ENCODE results near the gene BANP.

Gene BANP

GRCh38 chr16:88002211-88002610 is 51.0 kb downstream of the BANP start:
- TF ChIP-seq CTCF (IDR thresholded peaks at IDR 0.05; ENCODE audit: borderline replicate concordance, extremely low read depth, low read length, poor library complexity, severe bottlenecking) (no peak), EZH2 (IDR thresholded peaks at IDR 0.05; ENCODE audit: borderline replicate concordance, low read depth, low read length, severe bottlenecking) (no peak)
- Histone ChIP-seq H3K36me3 (ENCODE audit: insufficient read depth, low read length) (peaks cover 61% of the 10 kb centered on the region), H3K9me3 (ENCODE audit: insufficient read depth, low read length, severe bottlenecking) (no peaks in the 10 kb centered on the region), H3K4me3 (ENCODE audit: low read depth in 1 of 2, low read length in 2 of 2) (no peak overlapping the region), H3K4me1 (ENCODE audit: insufficient read depth, low read length) (no peaks in the 10 kb centered on the region), H3K27ac (ENCODE audit: low read length) (no peak overlapping the region), H3K4me2 (ENCODE audit: insufficient read depth, low read length) (no peak overlapping the region), H3K9ac (ENCODE audit: low read depth, low read length) (no peak overlapping the region), H3K27me3 (ENCODE audit: insufficient read depth, low read length, poor library complexity) (no peaks in the 10 kb centered on the region), H2AFZ (ENCODE audit: low read depth, low read length) (no peak overlapping the region), H4K20me1 (ENCODE audit: insufficient read depth, low read length) (peaks cover 32% of the 10 kb centered on the region), H3K79me2 (ENCODE audit: insufficient read depth, low read length) (peaks cover 32% of the 10 kb centered on the region)
- no peak for ATAC-seq (ENCODE audit: insufficient read depth, low read depth)
- no peak for DNase-seq

- Histone ChIP-seq H3K27me3 (ENCODE audit: insufficient read depth, low read length, poor library complexity) (no peaks in the 10 kb centered on the region), H3K79me2 (ENCODE audit: insufficient read depth, low read length) (peaks cover 27% of the 10 kb centered on the region), H2AFZ (ENCODE audit: low read depth, low read length) (no peak overlapping the region), H3K4me2 (ENCODE audit: insufficient read depth, low read length) (no peak overlapping the region), H3K4me1 (ENCODE audit: insufficient read depth, low read length) (no peaks in the 10 kb centered on the region), H3K9ac (ENCODE audit: low read depth, low read length) (no peak overlapping the region), H3K4me3 (ENCODE audit: low read depth in 1 of 2, low read length in 2 of 2) (no peak overlapping the region), H3K36me3 (ENCODE audit: insufficient read depth, low read length) (peaks cover 60% of the 10 kb centered on the region), H3K9me3 (ENCODE audit: insufficient read depth, low read length, severe bottlenecking) (no peaks in the 10 kb centered on the region), H4K20me1 (ENCODE audit: insufficient read depth, low read length) (peaks cover 27% of the 10 kb centered on the region), H3K27ac (ENCODE audit: low read length) (no peak overlapping the region)
- ATAC-seq (ENCODE audit: insufficient read depth, low read depth) (no peak), DNase-seq (no peak)
- TF ChIP-seq CTCF (IDR thresholded peaks at IDR 0.05; ENCODE audit: borderline replicate concordance, extremely low read depth, low read length, poor library complexity, severe bottlenecking) (no peak), EZH2 (IDR thresholded peaks at IDR 0.05; ENCODE audit: borderline replicate concordance, low read depth, low read length, severe bottlenecking) (no peak)
Measured at GRCh38 chr16:88002749-88003148, 51.5 kb downstream of the BANP start.

- ATAC-seq (ENCODE audit: insufficient read depth, low read depth) (no peak), DNase-seq (no peak)
- Histone ChIP-seq H3K9ac (ENCODE audit: low read depth, low read length) (no peak overlapping the region), H3K36me3 (ENCODE audit: insufficient read depth, low read length) (peaks cover 60% of the 10 kb centered on the region), H3K4me1 (ENCODE audit: insufficient read depth, low read length) (no peaks in the 10 kb centered on the region), H3K4me2 (ENCODE audit: insufficient read depth, low read length) (no peak overlapping the region), H4K20me1 (ENCODE audit: insufficient read depth, low read length) (peaks cover 21% of the 10 kb centered on the region; the same call in 1 of the 2 replicates), H3K27me3 (ENCODE audit: insufficient read depth, low read length, poor library complexity) (no peaks in the 10 kb centered on the region), H3K27ac (ENCODE audit: low read length) (no peak overlapping the region), H3K79me2 (ENCODE audit: insufficient read depth, low read length) (peaks cover 21% of the 10 kb centered on the region), H3K9me3 (ENCODE audit: insufficient read depth, low read length, severe bottlenecking) (no peaks in the 10 kb centered on the region), H3K4me3 (ENCODE audit: low read depth in 1 of 2, low read length in 2 of 2) (no peak overlapping the region), H2AFZ (ENCODE audit: low read depth, low read length) (no peak overlapping the region)
- TF ChIP-seq CTCF (IDR thresholded peaks at IDR 0.05; ENCODE audit: borderline replicate concordance, extremely low read depth, low read length, poor library complexity, severe bottlenecking) (no peak), EZH2 (IDR thresholded peaks at IDR 0.05; ENCODE audit: borderline replicate concordance, low read depth, low read length, severe bottlenecking) (no peak)
Measured at GRCh38 chr16:88003316-88003715, 52.1 kb downstream of the BANP start.

GRCh38 chr16:88003736-88004135 is 52.5 kb downstream of the BANP start:
- Histone ChIP-seq H3K36me3 (ENCODE audit: insufficient read depth, low read length) (peaks cover 61% of the 10 kb centered on the region), H4K20me1 (ENCODE audit: insufficient read depth, low read length) (peaks cover 21% of the 10 kb centered on the region; the same call in 1 of the 2 replicates), H3K9ac (ENCODE audit: low read depth, low read length) (no peak overlapping the region), H3K9me3 (ENCODE audit: insufficient read depth, low read length, severe bottlenecking) (no peaks in the 10 kb centered on the region), H3K27ac (ENCODE audit: low read length) (no peak overlapping the region), H3K79me2 (ENCODE audit: insufficient read depth, low read length) (peaks cover 21% of the 10 kb centered on the region), H3K4me2 (ENCODE audit: insufficient read depth, low read length) (no peak overlapping the region), H3K27me3 (ENCODE audit: insufficient read depth, low read length, poor library complexity) (no peaks in the 10 kb centered on the region), H2AFZ (ENCODE audit: low read depth, low read length) (no peak overlapping the region), H3K4me1 (ENCODE audit: insufficient read depth, low read length) (no peaks in the 10 kb centered on the region), H3K4me3 (ENCODE audit: low read depth in 1 of 2, low read length in 2 of 2) (no peak overlapping the region)
- no peak for DNase-seq
- no peak for ATAC-seq (ENCODE audit: insufficient read depth, low read depth)
- no peak for TF ChIP-seq CTCF (IDR thresholded peaks at IDR 0.05; ENCODE audit: borderline replicate concordance, extremely low read depth, low read length, poor library complexity, severe bottlenecking)
- TF ChIP-seq EZH2 (IDR thresholded peaks at IDR 0.05; ENCODE audit: borderline replicate concordance, low read depth, low read length, severe bottlenecking) = no peak
